ENCODE measurements around the gene PRKN. TPM values are rescaled to one million over a fixed set of nuclear protein-coding genes. Genes with fewer than 3 reads are reported as not detected.
A peak's percentile ranks its signal among the peaks of the same experiment; 100 is the strongest.

PRKN gene
- 4.9 TPM for total RNA-seq

DNA sequence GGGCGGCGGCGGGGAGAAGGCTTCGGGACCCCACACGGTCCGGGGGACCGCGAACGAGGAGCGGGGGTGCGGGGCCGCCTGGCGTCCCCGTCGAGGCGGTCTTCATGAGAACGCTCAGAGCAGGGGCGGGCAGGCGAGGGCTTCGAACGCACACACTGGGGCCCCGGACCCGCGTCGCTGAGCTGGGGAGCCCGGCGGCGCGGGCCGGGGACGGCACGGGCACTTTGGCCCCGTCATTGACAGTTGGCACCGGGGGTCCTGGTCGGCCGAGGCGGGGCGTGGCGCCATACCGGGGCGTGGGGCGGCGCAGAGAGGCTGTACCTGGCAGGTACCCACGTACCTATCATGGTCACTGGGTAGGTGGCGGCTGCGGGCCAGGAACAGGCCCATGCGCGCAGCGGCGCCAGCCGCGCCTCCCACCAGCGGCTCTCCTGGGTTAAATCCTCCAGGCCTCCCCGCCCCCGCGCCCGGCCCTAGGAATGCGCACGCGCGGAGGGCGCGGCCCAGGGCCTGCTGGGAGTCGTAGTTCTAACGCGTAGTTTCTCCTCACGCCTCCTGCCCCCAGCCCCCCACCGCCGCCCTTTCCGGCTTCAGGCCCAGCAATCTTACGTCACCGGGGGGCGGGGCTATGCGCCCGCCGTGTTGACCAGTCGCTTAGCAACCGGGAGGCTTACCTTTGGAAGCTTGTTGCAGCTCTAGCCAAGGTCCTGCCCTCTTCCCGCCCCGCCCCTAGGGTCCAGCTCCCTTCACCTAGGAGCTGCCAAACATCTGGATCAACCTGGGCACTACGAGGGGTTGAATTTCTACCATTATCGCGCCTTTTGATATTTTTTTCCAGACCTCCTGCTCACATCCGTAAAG, at the start of gene PRKN, which contains the start of gene PACRG:
Gene PRKN (minus strand): TSS at position 445 of the 861 bp plus-strand sequence.
Gene PACRG (plus strand): TSS at position 653 of the 861 bp plus-strand sequence.
- intact Hi-C loops (cut with DNase I), result no loop called here
- peak in 1 of 2 donors; percentile 99 for DNase-seq (ENCODE audit: extremely low spot score in 2 of 2)
- peak within 1 kb of the TSS; percentile 55 to 90 for H3K4me3 ChIP-seq
- H3K27ac ChIP-seq, result peak within 1 kb of the TSS; percentile 84
- H3K27me3 ChIP-seq, result no peaks in the 10 kb centered on the region
- peaks cover 11% of the 10 kb centered on the region for H3K4me1 ChIP-seq
- no peaks in the 10 kb centered on the region for H3K36me3 ChIP-seq
- no peaks in the 10 kb centered on the region for H3K9me3 ChIP-seq
- TF ChIP-seq, protein P1, sequence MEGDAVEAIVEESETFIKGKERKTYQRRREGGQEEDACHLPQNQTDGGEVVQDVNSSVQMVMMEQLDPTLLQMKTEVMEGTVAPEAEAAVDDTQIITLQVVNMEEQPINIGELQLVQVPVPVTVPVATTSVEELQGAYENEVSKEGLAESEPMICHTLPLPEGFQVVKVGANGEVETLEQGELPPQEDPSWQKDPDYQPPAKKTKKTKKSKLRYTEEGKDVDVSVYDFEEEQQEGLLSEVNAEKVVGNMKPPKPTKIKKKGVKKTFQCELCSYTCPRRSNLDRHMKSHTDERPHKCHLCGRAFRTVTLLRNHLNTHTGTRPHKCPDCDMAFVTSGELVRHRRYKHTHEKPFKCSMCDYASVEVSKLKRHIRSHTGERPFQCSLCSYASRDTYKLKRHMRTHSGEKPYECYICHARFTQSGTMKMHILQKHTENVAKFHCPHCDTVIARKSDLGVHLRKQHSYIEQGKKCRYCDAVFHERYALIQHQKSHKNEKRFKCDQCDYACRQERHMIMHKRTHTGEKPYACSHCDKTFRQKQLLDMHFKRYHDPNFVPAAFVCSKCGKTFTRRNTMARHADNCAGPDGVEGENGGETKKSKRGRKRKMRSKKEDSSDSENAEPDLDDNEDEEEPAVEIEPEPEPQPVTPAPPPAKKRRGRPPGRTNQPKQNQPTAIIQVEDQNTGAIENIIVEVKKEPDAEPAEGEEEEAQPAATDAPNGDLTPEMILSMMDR (IDR thresholded peaks at IDR 0.05), result no peak
- TF ChIP-seq POLR2A (IDR thresholded peaks at IDR 0.05) (peak in 1 of 2 donors; percentile 90), POLR2AphosphoS5 (IDR thresholded peaks at IDR 0.05; ENCODE audit: insufficient read depth in 1 of 2, low read depth in 1 of 2) (peak; percentile 91 to 92)

GRCh38 chr6:162777091-162777490, 49.5 kb upstream of the PRKN start:
- intact Hi-C loops (cut with DNase I), result no loop called here
- Histone ChIP-seq H3K36me3 (no peaks in the 10 kb centered on the region), H3K4me3 (no peak overlapping the region), H3K4me1 (no peaks in the 10 kb centered on the region), H3K9me3 (no peaks in the 10 kb centered on the region), H3K27me3 (no peaks in the 10 kb centered on the region), H3K27ac (no peak overlapping the region)
- TF ChIP-seq, protein P1 (IDR thresholded peaks at IDR 0.05), result no peak
- TF ChIP-seq POLR2A (IDR thresholded peaks at IDR 0.05), result no peak
- no peak for TF ChIP-seq POLR2AphosphoS5 (IDR thresholded peaks at IDR 0.05; ENCODE audit: insufficient read depth in 1 of 2, low read depth in 1 of 2)
- no peak for DNase-seq (ENCODE audit: extremely low spot score in 2 of 2)

DNA sequence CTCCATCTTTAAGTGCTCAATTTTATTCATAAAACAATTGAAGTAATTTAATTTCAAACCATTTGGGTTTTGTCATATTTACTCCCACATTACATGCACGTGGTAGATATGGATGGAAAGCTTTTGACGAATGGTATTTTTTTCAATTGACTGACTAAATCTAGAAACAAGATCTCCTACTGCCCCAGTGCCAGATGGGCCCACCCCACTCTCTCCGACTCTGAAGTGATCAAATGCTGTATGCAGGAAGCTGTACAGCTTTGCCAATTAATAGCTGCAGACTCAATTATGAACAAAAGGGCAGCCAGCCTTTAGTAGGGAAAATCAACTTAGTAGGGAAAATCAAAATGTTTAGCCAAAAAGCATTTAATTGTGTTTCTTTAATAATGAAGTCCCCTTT, 46.4 kb upstream of the PRKN start:
- Histone ChIP-seq H3K4me1 (no peaks in the 10 kb centered on the region), H3K36me3 (no peaks in the 10 kb centered on the region), H3K4me3 (no peak overlapping the region), H3K27me3 (no peaks in the 10 kb centered on the region), H3K27ac (no peak overlapping the region), H3K9me3 (no peaks in the 10 kb centered on the region)
- TF ChIP-seq, protein P1 (IDR thresholded peaks at IDR 0.05), result no peak
- intact Hi-C loops (cut with DNase I), result no loop called here
- no peak for DNase-seq (ENCODE audit: extremely low spot score in 2 of 2)

GRCh38 chr6:162772466-162772865, 44.9 kb upstream of the PRKN start:
- Histone ChIP-seq H3K4me3 (no peak overlapping the region), H3K27ac (no peak overlapping the region)

More at GRCh38 chr6:162772466-162772865, 44.9 kb upstream of the PRKN start:
- Histone ChIP-seq H3K4me1 (no peaks in the 10 kb centered on the region), H3K9me3 (no peaks in the 10 kb centered on the region), H3K36me3 (no peaks in the 10 kb centered on the region), H3K27me3 (no peaks in the 10 kb centered on the region)
- DNase-seq (ENCODE audit: extremely low spot score in 2 of 2), result no peak
- intact Hi-C loops (cut with DNase I), result no loop called here
- TF ChIP-seq POLR2A (IDR thresholded peaks at IDR 0.05) (no peak), POLR2AphosphoS5 (IDR thresholded peaks at IDR 0.05; ENCODE audit: insufficient read depth in 1 of 2, low read depth in 1 of 2) (no peak)
- TF ChIP-seq, protein P1 (IDR thresholded peaks at IDR 0.05), result no peak
